RCC 7860 (cell line): ENCODE data around the gene TMEM131.
"Not testable (repeated sequence)": the region's sequence is repeated elsewhere in the genome, so short reads cannot be mapped to it uniquely, and the experiment has no call there.

Experiments used
- DNase-seq: peaks from one replicate; pipeline ENCODE4 v3.0.0-alpha.2; 2015; ENCODE audit warnings: low spot score
- FAIRE-seq: peaks from 2 replicates; lab custom pipeline; 2012; peaks lifted over from hg19 to GRCh38; lab: Jason Lieb, UNC

The TMEM131 gene

DNA sequence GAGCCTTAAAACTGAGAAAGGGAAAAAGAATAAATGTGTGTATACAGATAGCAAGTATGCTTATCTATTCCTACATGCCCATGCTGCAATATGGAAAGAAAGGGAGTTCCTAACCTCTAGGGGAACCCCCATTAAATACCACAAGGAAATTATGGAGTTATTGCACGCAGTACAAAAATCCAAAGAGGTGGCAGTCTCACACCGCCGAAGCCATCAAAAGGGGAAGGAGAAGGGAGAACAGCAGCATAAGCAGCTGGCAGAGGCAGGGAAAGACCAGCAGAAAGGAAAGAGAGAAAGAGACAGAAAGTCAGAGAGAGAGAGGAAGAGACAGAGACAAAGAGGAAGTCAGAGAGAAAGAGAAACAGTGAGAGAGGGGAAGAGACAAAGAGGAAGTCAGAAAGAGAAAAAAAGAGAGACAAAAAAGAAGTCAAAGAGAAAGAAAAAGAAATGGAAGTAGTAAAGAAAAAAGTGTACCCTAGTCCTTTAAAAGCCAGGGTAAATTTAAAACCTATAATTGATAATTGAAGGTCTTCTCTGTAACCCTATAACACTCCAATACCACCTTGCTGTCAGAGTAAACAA, 169.4 kb downstream of the TMEM131 start:
- DNase-seq, FAIRE-seq: not testable (repeated sequence)

DNA sequence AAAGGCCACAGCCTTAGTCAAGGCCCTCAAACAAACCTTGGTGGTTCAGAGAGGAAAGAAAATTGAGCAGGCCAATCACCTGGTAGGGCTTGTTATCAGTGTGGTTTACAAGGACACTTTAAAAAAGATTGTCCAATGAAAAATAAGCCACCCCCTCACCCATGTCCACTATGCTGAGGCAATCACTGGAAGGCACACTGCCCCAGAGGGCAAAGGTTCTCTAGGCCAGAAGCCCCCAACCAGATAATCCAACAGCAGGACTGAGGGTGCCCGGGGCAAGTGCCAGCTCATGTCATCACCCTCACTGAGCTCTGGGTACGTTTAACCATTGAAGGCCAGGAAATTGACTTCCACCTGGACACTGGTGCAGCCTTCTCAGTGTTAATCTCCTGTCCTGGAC, 171.7 kb downstream of the TMEM131 start:
- FAIRE-seq, DNase-seq: not testable (repeated sequence)

DNA sequence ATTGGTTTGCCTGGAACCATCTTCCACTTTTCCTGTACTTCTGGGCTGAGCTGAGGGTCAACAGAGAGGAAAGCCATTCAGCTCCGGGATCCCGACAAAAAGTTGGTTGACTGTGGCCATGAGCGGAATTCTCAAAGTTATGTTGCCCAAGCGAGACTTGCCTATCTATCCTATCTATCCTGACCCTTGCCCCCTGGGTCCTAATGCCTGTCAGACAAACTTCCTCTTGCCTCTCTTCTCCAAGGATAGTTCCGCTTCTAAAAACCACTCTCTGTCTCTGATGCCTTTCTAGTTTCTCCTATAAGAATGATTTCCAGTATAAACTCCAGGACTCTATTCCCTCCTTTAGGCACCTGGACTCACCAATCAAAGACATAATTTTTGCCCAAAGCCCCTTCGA, 173.9 kb downstream of the TMEM131 start:
- not testable (repeated sequence) for DNase-seq, FAIRE-seq

DNA sequence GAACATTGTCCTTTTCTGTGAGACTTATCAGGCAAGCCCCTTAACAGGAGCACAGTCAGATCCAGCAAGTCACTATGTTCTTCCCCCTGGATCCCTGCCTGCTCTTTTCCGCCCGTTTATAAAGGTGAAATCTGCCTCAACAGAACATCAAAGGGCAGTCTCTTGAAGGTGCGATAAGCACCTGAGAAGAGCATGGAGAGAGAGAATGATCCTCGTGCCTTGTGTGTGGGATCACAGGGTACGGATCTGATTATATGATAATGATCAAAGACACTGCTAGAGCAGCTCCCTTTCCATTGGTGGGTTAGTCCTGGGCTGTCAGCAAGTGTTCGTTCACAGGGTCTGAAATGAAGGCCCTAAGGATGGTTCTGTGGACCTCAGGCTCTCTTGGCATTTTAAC, 176.0 kb downstream of the TMEM131 start:
- DNase-seq (no peak), FAIRE-seq (no peak)

DNA sequence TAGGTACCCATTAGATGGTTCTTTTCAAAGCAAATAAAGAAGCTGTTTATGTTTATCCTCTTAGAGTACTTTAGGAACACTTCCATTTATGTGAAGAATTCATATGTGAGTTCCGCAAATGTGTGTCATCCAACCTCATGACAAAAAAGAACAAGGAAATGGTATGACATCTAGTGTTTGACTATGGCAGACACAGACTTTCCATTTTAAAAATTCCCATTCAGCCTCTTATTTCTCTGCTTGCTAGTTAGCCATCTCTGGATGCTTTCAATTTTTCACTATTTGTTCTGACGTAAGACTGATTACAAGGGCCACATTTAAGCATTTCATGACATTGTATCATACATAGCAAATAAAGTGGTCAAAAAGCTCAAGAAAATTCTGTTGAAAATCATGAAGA, 179.3 kb downstream of the TMEM131 start:
- no peak for FAIRE-seq
- no peak for DNase-seq

DNA sequence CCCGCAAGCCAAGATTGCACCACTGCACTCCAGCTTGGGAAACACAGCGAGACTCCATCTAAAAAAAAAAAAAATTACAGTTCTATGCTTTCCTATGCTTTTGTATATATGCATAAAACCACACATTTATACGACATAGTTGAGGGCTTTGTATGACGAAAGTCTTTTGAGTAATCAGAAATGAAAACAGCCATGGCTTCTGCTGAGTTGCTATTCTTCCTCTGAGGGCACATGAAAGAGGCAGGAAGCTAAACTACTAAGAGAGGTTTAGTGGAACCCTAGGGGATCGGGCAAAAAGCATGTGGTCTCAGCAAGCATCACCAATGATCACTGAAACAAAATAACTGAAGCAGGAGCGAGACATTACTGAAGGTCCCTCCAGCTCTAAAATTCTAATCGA, 182.8 kb downstream of the TMEM131 start:
- FAIRE-seq (no peak), DNase-seq (no peak)

DNA sequence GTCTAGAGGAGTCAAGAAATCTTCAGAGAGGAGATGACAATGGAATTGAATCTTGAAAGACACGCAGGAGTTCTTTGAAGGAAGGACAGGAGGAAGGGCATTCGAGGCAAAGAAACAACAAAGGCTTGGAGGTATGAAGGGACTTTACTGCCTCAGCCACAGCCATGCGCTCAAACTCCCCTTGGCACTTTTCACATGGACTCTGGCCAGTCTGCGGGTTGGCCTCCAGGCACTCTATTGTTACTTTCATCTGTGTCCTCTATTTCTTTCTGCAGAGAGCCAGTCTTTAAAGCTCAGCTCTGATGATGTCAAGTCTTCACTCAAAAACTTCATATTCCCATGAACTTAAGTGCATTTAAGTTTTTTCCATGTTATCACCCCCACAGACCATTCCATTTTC, 186.9 kb downstream of the TMEM131 start:
- no peak for FAIRE-seq
- no peak for DNase-seq

DNA sequence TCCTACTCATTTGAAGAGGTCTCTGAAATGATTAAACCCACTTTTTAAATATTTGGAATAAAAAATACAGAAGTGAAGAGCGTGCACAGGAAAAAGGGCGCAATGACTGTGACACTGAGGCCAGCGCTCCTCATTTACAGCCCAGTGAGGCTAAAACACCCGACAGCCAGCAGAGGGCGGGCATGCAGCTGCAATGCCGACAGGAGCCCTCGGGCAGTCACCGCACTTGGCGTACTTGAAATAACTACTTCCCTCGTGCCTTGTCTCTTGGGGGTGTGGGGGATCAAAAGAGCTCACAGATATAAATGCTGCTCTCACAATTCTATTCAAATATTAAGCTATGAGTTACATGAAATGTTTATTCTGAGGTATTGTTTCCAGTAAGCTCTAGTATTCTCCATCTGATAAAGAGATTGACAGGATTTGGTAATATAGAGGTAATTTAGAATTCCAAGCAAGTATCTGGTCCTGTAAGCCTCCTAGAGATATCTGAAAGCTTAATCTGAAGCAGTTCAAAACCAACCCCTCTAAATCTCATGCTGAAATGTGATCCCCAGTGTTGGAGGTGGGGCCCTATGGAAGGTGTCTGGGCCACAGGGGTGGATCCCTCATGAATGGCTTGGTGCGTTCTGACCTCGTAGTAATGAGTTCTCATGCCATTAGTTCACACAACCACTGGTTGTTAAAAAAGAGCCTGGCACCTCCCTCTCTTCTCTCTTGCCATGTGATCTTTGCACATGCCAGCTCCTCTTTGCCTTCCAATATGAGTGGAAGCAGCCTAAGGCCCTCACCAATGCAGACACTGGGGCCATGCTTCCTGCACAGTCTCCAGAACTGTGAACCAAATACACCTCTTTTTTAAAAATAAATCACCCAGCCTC, 188.8 kb downstream of the TMEM131 start:
- FAIRE-seq: no peak
- DNase-seq: peak; percentile 29

DNA sequence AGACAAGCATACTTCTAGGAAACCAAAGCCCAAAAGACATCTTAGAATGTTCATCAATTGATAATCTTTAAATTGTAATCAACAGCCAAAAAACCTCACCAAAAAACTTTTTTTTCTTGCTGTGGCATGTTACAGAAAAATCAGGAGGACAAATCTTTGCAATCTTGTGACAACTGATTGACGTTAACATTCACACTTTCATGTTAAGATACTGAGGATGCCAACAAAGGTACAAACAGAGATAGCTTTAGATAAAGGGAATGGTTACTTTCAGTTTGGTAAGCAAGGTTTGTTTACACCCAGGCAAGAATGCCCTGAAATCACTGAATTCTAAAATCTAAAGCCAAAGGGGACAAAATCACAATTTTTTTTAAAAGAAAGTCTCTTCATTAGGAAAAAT, 190.0 kb downstream of the TMEM131 start:
- no peak for DNase-seq
- no peak for FAIRE-seq

DNA sequence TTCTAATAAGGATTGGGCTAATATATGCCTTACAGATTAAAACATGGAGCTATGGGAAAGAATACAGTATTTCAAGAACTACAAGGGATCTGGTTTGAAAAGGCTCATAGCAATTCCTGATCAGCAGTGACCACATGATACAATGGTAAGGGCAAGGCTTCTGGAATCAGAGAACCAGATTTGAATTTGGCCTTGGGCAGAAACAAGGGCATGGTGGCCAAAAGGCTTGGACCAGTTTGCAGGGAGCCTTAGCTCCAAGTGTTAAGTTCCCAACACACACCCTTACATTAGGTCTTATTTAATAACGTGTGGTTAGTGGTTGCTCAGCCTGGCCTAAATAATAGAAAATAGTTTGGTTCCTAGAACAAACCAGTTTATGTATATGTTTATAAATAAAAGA, 194.7 kb downstream of the TMEM131 start:
- DNase-seq (no peak), FAIRE-seq (no peak)

DNA sequence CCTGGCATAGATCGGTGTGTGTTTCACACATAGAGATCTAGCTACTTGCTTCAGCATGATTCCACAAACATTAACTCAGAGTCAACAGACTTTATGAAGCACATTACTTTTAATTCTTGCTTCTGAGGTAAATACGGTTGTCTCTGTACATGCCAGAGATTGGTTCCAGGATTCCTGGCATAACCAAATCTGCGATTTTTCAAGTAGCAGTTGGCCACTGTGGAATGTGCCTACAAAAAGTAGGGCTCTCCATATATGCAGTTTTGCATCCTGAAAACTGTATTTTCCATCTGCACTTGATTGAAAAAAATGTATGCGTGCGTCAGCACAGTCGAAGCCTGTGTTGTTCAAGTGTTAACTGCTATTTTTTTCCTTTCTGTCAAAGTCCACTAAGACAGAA, 197.3 kb downstream of the TMEM131 start:
- DNase-seq: no peak
- no peak for FAIRE-seq

DNA sequence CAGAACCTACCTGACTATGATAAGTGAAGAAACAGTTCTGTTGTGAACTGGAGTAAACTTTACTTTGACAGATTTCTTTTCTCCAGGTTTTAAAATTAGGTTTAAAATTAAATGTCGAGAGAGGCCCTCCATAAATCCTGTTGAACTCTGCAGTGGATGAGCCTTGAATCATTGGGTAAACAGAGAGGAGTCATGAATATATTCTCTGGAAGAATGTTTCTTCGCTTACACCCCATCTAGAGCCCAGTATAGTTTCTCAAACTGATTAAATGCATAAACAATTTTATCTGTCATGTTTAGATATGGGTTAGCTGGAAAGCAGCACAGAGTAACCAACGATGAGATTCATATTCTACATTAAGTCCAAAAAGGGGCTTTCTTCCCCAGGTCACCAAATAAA, 198.4 kb downstream of the TMEM131 start:
- FAIRE-seq: no peak

DNA sequence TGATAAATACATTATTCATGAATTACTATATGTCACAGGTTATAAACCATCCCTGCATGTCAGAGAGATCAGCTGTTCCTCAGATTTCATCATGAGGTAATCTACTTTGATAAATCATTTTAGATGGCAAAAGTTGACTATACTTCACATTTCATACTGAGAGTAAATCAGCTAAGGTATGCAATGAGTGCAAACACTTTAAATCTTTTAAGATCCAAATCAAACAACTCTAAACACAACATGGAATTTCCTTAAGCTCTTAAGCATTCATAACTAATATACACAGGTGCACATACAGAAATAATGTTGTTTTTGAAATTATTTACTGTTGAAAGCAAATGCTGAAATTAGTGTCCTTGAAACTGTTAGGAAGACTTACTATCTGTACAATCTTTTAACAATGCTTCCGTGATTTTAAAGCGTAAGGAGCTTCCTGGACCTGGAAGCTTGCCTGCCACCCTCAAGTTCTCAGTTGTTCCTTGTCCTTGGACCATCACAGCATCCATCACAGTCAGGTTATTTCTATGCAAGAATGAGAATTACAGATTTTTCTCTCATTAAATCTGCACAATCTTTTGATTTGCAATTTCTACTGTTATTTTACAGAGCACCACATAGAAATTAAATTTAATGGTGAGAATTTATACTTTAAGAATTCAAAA, 199.2 kb downstream of the TMEM131 start:
- DNase-seq (no peak), FAIRE-seq (no peak)

More for the DNA sequence above, 198.4 kb downstream of the TMEM131 start:
- no peak for DNase-seq

DNA sequence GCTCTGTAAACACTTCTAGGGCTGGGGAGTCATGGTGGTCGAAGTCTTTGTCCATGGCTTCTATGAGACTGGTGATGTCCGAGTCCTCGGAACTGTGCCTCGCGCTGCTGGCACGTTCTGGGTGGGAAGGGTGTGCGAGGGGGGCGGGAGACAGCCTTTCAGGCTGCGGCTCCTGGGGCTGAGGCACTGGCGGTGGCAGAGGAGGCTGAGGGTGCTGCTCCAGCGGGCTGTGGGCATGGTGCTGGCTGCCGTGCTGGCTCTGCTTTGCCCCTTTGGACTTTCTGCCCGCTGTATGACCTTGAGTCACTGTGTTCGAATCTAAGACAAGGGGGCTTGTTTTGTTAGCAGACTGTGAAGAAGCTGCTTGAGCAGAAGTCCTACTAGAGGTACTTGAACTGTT, 203.3 kb downstream of the TMEM131 start:
- DNase-seq: no peak
- no peak for FAIRE-seq

DNA sequence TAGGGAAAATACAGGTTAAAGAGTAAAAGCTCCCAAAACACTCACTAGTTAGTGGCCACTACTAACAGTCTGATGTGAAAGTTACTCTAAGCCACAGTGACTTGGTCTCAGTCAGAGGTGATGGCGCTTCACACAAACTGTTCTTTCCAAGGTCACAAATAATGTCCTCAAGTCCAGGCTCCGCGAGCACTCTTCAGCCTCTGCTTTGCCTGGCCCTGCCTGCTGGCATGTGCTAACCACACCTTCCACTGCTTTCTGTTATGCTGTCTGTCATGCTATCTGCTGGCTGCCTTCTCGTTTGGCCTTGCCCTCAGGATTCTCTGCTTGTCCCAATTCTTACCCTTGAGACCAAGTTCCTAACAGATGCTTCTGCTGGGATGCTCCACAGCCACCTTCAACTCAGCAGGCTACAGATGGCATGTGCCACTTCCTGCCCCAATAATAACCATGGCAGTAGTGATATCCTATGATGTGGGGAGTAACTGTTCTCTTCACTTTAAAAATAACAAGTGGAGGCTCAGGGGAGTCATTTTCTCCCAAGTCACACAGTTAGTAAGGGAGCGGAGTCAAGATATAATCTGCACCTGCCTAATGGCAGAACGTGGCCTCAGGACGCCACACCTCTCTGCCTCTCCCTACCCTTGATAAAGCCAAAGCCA, 206.6 kb downstream of the TMEM131 start:
- FAIRE-seq: no peak

DNA sequence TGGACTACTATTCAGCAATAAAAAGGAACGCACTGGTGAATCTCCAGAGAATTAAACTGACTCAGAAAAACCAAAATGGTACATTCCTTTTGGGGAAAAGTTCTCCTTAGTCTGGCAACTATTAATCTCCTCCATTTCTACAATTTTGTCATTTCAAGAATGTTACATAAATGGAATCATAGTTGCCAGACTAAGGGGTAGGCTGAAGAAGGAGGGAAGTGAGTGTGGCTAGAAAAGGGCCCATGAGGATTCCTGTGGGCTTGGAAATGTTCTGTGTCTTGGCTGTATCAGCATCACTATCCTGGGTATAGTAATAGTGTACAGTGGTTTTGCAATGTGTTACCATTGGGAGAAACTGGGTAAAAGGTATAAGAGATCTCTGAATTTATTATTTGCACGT, 209.9 kb downstream of the TMEM131 start:
- FAIRE-seq (no peak), DNase-seq (no peak)

More for the DNA sequence above, 206.6 kb downstream of the TMEM131 start:
- no peak for DNase-seq

DNA sequence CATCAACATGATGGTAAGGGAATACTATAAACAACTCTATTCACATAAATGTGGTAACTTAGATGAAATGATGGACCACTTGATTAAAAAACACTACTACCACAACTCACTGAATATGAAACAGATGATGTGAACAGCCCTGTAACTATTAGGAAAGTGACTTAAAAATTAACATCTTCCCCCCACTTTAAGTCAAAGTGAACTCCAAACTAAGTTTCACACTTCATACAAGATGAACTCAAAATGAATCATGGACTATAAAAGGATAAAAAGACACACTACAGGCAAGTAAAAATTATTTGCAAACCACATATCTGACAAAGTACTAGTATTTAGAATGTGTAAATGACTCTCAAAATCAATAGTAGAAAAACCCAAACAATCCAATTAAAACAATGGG, 210.8 kb downstream of the TMEM131 start:
- DNase-seq (no peak), FAIRE-seq (no peak)

DNA sequence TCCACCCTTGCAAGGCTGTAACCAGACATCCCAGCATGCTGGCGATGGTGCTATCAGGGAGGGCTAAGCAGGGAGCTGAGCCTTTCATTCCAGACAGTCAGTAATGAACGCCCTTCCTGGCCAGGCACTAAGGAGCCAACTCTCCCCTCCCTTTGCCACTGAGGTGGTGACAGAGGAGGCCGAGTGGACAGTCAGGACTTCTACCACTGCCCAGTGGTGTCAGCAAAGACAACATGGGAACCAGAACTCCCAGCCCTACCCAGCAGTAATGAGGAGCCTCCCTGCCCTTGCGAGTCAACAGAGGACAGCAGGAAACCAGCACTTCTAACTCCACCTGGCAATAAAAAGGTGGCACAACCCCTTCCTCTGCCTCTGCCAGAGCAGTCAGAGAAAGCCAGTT, 213.8 kb downstream of the TMEM131 start:
- DNase-seq (no peak), FAIRE-seq (no peak)

DNA sequence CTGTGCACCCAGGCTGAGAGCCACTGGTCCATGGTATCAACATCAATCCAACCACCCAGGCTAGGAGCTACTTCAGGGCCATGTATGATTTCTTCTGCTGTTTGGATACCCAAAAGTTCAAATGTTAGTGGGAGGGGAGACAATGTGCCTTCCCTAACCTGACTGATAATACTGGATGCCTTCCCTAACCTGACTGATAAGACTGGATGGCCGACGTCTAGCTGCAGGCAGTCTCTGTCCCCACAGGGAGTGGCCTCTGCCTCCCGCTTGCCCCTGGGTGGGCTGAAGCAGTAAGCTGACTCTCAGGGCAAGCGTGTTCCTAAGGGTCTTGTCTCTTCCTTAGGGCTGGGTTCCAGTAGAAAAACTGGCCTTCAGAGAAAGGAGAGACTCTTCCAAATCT, 216.6 kb downstream of the TMEM131 start:
- DNase-seq (no peak), FAIRE-seq (no peak)

DNA sequence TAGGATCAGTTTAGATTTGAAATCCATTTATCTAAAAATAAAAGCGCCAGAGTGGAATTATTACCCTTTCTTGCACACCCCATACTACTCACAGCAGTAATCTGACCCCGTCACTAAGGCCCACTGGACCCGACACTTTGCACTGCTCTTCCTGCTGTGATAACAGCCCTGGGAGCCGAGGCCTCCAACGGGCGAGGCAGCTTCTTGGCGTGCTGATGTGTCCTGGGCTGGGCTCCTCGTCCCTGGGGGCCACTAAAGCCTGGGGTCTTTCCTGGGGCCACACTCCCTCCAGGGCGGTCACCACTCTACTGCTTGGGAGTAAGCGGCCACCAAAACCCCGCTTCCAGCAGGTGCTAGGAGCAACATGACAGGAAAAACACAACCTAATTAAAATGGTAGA, 220.7 kb downstream of the TMEM131 start:
- DNase-seq: no peak
- no peak for FAIRE-seq

DNA sequence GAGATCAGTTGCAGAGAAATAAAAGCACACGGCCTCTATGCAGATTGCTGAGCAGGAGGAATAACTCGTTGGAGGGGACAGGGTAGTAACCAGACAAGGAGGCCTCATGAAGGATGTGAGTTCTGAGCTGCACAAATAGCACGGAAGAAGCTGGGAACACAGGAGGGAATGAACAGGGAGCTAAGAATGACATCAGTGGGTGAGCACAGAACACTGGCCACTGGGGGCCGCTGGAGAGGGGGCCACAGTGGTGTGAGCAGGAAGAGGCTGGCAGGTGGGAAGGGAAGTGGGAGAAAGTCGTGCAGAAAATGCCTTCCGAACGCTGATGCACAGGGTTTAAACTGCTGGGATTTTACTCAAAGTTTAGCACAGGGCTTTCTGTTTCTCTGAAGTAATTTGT, 221.3 kb downstream of the TMEM131 start:
- FAIRE-seq: no peak

More for the DNA sequence above, 221.3 kb downstream of the TMEM131 start:
- no peak for DNase-seq
